Sigmoid colon (tissue), 4 donors: Measurements from ENCODE around the gene CHRNA4.

ENCODE experiments used
- EP300 ChIP-seq, 4 donors: sonication (generic); formaldehyde crosslinking; IDR thresholded peaks; one replicate each; pipeline ENCODE4 v1.6.1; 2017; ENCODE audit warnings: antibody characterized with exemption in 4 of 4
- POLR2A ChIP-seq, 2 donors: fragments of 450-650 bp; IDR thresholded peaks; one replicate each; pipeline ENCODE4 v1.6.1; 2016; ENCODE audit warnings: antibody characterized with exemption in 2 of 2, mild to moderate bottlenecking in 2 of 2, moderate library complexity in 2 of 2
- POLR2AphosphoS5 ChIP-seq, 4 donors: sonication (generic); formaldehyde crosslinking; IDR thresholded peaks; one replicate each; pipeline ENCODE4 v1.6.1; 2017; ENCODE audit warnings: antibody characterized with exemption in 4 of 4
- TF ChIP-seq, protein P1 (sequence below), 4 experiments: fragments of 450-650 bp in 3 of 4; fragments of 200-600 bp in 1 of 4; IDR thresholded peaks; one replicate each; pipeline ENCODE4 v1.5.1; 2016 to 2019; ENCODE audit warnings: antibody characterized with exemption in 4 of 4, mild to moderate bottlenecking in 3 of 4, moderate library complexity in 2 of 4

DNA sequence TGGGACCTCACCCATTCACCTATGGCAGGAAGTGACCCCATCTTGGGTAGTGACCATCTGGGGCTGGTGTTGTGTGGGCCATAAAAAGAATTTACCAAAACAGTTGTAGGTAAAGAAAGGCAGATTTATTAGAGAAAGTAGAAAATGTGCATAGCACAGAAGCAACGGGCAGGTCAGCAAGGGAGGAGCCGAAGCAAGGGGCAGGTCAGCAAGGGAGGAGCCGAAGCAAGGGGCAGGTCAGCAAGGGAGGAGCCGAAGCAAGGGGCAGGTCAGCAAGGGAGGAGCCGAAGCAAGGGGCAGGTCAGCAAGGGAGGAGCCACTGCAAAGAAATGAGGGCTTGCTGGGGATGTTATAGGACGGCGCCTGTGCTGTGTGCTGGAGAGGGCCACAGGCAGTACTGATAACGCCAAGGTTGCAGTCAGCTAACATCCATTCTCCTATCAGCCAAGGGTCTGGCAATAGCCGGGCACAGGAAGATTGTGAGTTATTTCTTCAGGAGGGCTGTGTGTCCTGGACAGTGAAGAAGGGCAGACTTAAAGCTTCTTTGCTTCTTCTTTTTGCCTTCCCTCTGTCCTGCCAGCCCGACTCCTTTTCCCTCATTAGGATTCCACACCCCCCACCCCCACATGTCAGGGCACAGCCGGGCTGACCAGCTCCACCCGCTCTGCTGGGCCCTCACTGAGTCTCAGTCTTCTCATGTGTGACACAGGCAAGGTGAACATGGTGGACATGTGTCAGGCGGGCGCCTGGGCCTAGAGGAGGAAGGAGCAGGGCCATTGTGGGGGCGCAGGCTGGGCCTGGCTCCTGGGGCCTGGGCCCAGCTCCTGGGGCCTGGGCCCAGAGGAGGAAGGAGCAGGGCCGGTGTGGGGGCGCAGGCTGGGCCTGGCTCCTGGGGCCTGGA lies 31.6 kb upstream of the CHRNA4 start:
- TF ChIP-seq, protein P1, sequence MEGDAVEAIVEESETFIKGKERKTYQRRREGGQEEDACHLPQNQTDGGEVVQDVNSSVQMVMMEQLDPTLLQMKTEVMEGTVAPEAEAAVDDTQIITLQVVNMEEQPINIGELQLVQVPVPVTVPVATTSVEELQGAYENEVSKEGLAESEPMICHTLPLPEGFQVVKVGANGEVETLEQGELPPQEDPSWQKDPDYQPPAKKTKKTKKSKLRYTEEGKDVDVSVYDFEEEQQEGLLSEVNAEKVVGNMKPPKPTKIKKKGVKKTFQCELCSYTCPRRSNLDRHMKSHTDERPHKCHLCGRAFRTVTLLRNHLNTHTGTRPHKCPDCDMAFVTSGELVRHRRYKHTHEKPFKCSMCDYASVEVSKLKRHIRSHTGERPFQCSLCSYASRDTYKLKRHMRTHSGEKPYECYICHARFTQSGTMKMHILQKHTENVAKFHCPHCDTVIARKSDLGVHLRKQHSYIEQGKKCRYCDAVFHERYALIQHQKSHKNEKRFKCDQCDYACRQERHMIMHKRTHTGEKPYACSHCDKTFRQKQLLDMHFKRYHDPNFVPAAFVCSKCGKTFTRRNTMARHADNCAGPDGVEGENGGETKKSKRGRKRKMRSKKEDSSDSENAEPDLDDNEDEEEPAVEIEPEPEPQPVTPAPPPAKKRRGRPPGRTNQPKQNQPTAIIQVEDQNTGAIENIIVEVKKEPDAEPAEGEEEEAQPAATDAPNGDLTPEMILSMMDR (IDR thresholded peaks at IDR 0.05) = no peak
- TF ChIP-seq POLR2A (IDR thresholded peaks at IDR 0.05) (no peak), POLR2AphosphoS5 (IDR thresholded peaks at IDR 0.05) (no peak), EP300 (IDR thresholded peaks at IDR 0.05) (no peak)
